K562 (cell line): Measurements from ENCODE around the gene TRAF1. TPM values are rescaled to one million over a fixed set of nuclear protein-coding genes. Genes with fewer than 3 reads are reported as not detected.

Source experiments
- BRD4 ChIP-seq: fragments of 200-600 bp; sonication (generic); IDR thresholded peaks from 2 replicates; pipeline ENCODE4 v1.6.1; 2017; ENCODE audit warnings: inconsistent platforms
- CCAR2 ChIP-seq: fragments of 200-400 bp; formaldehyde crosslinking; IDR thresholded peaks from 2 replicates; pipeline ENCODE4 v1.6.1; 2017; ENCODE audit warnings: mild to moderate bottlenecking, low read depth, low read length
- GMEB1 ChIP-seq: fragments of 250-450 bp; sonication (Bioruptor Pico); IDR thresholded peaks from 2 replicates; pipeline ENCODE4 v1.4.0; 2020; ENCODE audit warnings: mild to moderate bottlenecking
- GTF2B ChIP-seq: IDR thresholded peaks from 2 replicates; pipeline ENCODE4 v1.6.1; 2011; ENCODE audit not compliant: insufficient read length; ENCODE audit errors: extremely low read depth
- GTF2E2 ChIP-seq: fragments of 200-800 bp; sonication (Bioruptor generic); IDR thresholded peaks from 2 replicates; pipeline ENCODE4 v1.6.1; 2016; ENCODE audit warnings: missing genetic modification characterization, missing compliant biosample characterization
- HMG20B ChIP-seq: fragments of 250-450 bp; sonication (Bioruptor Pico); IDR thresholded peaks from 2 replicates; pipeline ENCODE4 v1.5.0; 2021; ENCODE audit warnings: mild to moderate bottlenecking
- NCOR1 ChIP-seq: fragments of 450-650 bp; IDR thresholded peaks from 2 replicates; pipeline ENCODE4 v1.6.1; 2016; ENCODE audit warnings: mild to moderate bottlenecking, moderate library complexity
- NR3C1 ChIP-seq: sonication (generic); formaldehyde crosslinking; IDR thresholded peaks from 2 replicates; pipeline ENCODE4 v1.8.1; 2022; ENCODE audit warnings: missing genetic modification reagents
- PURB ChIP-seq: sonication (generic); formaldehyde crosslinking; IDR thresholded peaks from 2 replicates; pipeline ENCODE4 v1.9.0; 2021; ENCODE audit warnings: low read depth, mild to moderate bottlenecking, missing genetic modification reagents
- SIN3A ChIP-seq, 2 experiments: fragments of 150-350 bp in 1 of 2; IDR thresholded peaks; 2 replicates each; pipeline ENCODE4 v1.6.1; 2011 to 2016; ENCODE audit warnings: borderline replicate concordance in 2 of 2, low read depth in 2 of 2, low read length in 2 of 2, mild to moderate bottlenecking in 2 of 2, moderate library complexity in 2 of 2; ENCODE audit not compliant: control insufficient read depth in 1 of 2
- SREBF2 ChIP-seq: sonication (generic); formaldehyde crosslinking; IDR thresholded peaks from 2 replicates; pipeline ENCODE4 v1.4.0; 2020; ENCODE audit warnings: mild to moderate bottlenecking, missing genetic modification reagents
- TBP ChIP-seq: optimal IDR thresholded peaks from 2 replicates; pipeline ENCODE3; 2011; ENCODE audit warnings: low read depth, low read length, improper control_type of control experiment
- USF1 ChIP-seq: sonication (generic); formaldehyde crosslinking; IDR thresholded peaks from 2 replicates; pipeline ENCODE4 v1.9.0; 2022; ENCODE audit warnings: mild to moderate bottlenecking, missing genetic modification reagents
- ZBTB43 ChIP-seq: sonication (generic); formaldehyde crosslinking; IDR thresholded peaks from 2 replicates; pipeline ENCODE4 v1.8.0; 2023; ENCODE audit warnings: mild to moderate bottlenecking, missing genetic modification reagents
- ZNF217 ChIP-seq: sonication (generic); formaldehyde crosslinking; IDR thresholded peaks from 2 replicates; pipeline ENCODE4 v1.8.0; 2022; ENCODE audit warnings: mild to moderate bottlenecking, missing genetic modification reagents
- ZNF23 ChIP-seq: fragments of 250-450 bp; sonication (Bioruptor Pico); IDR thresholded peaks from 2 replicates; pipeline ENCODE4 v1.4.0; 2020; ENCODE audit warnings: mild to moderate bottlenecking
- ZZZ3 ChIP-seq: fragments of 450-650 bp; IDR thresholded peaks from 2 replicates; pipeline ENCODE4 v1.6.1; 2016; ENCODE audit warnings: antibody characterized with exemption, mild to moderate bottlenecking, moderate library complexity
- polyA plus RNA-seq, 8 experiments: library from polyadenylated mRNA; depleted of rRNA in 4 of 8; stranded (reverse) in 5 of 8; unstranded in 3 of 8; fragments of >200 nt; fragmentation: Nextera tagmentation in 2 of 8; fragmentation: Illumina TruSeq in 1 of 8; extraction: Ambion mirVana in 2 of 8; extraction: Trizol in 1 of 8; gene quantifications; 2 replicates each; pipeline versions ENCODE4 v1.2.1 to v1.2.3, GENCODE V29; 2011 to 2014; ENCODE audit warnings: inconsistent platforms in 1 of 8, missing spikeins in 1 of 8
- total RNA-seq, 7 experiments: library from RNA; depleted of rRNA in 6 of 7; stranded (reverse); fragments of >200 nt in 6 of 7; fragmentation: Illumina TruSeq in 2 of 7; extraction: Trizol in 2 of 7; gene quantifications; 2 replicates each; pipeline versions ENCODE4 v1.2.1 to v1.2.3, GENCODE V29; 2011 to 2021; ENCODE audit warnings: low replicate concordance in 1 of 7

Gene TRAF1
- total and polyA plus RNA-seq, 9 of the 15 experiments (the other 6 are each of a cell fraction or from before 2014, with no cell fraction given) = 0.01 to 1.1 (median 0.04) TPM; not detected in 2

DNA sequence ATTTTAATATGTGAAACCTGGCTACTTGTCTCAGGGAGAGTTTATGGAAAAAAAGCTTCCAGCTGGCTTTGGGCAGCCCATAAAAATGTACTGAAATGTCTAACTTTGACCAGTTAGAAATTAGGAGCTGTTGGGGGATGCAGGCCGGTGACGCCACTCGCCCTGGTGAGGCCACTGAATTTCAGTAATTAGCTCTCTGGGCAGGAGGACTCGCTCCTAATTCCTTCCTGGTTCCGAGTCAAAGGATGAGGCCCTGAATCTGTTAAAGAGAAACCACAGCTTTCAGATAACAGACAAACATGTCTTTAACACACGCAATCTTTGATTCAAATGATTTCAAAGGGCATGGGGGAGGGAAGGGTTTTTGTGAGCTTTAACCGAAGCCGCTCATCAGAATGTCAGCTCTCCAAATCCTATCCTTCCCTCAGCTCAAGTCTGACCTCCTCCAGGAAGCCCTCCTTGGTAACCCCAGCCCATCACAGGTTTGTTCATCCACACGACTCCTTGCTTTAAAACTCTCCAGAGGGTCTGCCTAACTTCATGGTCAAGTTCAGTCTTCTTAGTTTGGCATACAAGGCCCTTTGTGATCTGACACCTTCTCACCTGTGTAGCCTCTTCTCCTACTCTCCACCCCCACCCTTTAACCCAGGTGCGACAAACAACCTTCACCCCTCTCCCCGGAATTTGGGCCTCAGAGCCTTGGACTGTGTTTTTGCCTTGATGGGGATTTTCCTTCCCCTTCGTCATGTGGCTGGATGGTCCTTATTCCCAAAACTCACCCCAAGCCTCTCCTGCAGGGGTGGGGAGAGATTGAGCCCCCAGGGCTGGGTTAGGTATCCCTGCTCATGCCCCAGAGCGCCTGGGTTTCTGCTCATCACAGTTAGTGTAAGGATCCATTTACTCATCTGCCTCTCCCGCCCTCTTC, 36.0 kb downstream of the TRAF1 start (continued):
- TF ChIP-seq NCOR1 (no peak), ZBTB43 (CRISPR knock-in tag) (no peak), GMEB1 (CRISPR knock-in tag) (no peak), TBP (no peak), HMG20B (no peak), BRD4 (no peak), ZZZ3 (no peak), GTF2E2 (tag) (no peak), PURB (no peak), ZNF23 (CRISPR knock-in tag) (no peak), USF1 (no peak), ZNF217 (CRISPR knock-in tag) (no peak), CCAR2 (no peak), GTF2B (no peak), NR3C1 (CRISPR knock-in tag) (no peak), SIN3A (IDR thresholded peaks at IDR 0.05; ENCODE audit: borderline replicate concordance in 2 of 2, control insufficient read depth in 1 of 2, low read depth in 2 of 2, low read length in 2 of 2) (no peak), SREBF2 (CRISPR knock-in tag) (no peak)
